Activated CD8-positive, alpha-beta T cell treated with anti-CD3 and anti-CD28 coated beads, Interleukin-2, amount 10 ng/mL, durations not matched to agents 7 days and 5 days (primary cell): Measurements from ENCODE around the gene BMP6. TPM values are rescaled to one million over a fixed set of nuclear protein-coding genes. Genes with fewer than 3 reads are reported as not detected.

Experiments used
- ATAC-seq: fragments of 150-1000 bp; cut with Tn5 transposase; one replicate; pipeline ENCODE4 v1.10.0; 2021; ENCODE audit warnings: moderate library complexity
- CTCF ChIA-PET: fragments of 350-600 bp; sonication (Branson Sonifier 250); formaldehyde crosslinking; loops from one replicate; lab custom pipeline; 2021; ENCODE audit warnings: antibody characterized with exemption; lab: Charles Lee
- POLR2A ChIA-PET: fragments of 350-600 bp; sonication (Branson Sonifier 250); formaldehyde crosslinking; loops from one replicate; lab custom pipeline; 2021; ENCODE audit warnings: antibody characterized with exemption; lab: Charles Lee
- DNase-seq: peaks from one replicate; pipeline ENCODE4 v3.0.0-alpha.2; 2020
- H3K27ac Mint-ChIP-seq: one replicate; pipeline ENCODE4 v1.8.0; 2021; ENCODE audit warnings: mild to moderate bottlenecking, mixed read lengths
- H3K27me3 Mint-ChIP-seq: one replicate; pipeline ENCODE4 v1.8.0; 2021; ENCODE audit warnings: low read depth, mixed read lengths
- H3K36me3 Mint-ChIP-seq: one replicate; pipeline ENCODE4 v1.8.0; 2021; ENCODE audit warnings: low read depth, mixed read lengths
- H3K4me1 Mint-ChIP-seq: one replicate; pipeline ENCODE4 v1.8.0; 2021; ENCODE audit warnings: low read depth, mixed read lengths
- H3K4me3 Mint-ChIP-seq: one replicate; pipeline ENCODE4 v1.8.0; 2021; ENCODE audit warnings: mild to moderate bottlenecking, mixed read lengths
- H3K9me3 Mint-ChIP-seq: one replicate; pipeline ENCODE4 v1.8.0; 2022; ENCODE audit warnings: mixed read lengths; ENCODE audit not compliant: insufficient read depth
- total RNA-seq, 2 experiments: library from RNA; stranded (reverse); gene quantifications; one replicate each; pipeline ENCODE4 v1.2.3, GENCODE V29; 2021

The BMP6 gene
- total RNA-seq: not detected

DNA sequence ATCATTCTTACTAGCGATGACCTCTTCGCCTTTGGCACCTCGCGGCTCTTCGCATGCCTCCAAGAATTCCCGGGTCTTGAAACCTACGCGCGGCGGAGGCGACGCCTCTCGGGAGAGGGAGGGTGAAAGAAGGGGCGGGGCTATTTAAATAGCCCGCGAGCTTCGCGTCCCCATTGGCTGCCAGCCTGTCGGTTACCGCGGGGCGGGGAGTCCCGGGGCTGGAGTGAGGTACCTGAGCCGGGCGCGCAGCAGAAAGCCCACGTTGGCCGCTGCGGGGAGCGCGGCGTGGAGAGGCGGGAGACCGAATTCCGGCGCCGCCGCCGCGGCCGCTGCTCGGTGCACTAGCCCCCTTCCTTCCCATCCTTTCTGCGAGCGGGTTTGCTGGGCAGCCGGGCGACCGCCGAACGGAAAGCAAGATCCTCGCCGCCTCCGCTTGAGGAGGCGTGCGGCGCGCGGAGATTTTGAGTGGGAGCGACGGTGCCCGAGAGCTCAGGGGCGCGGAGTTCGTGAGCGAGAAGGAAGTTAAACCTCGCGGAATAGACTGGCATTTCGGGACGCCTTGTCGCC is at the start of gene BMP6:
TSS of gene BMP6 (plus strand) at position 251 of the 567 bp plus-strand sequence. CDS start 857 bp downstream, outside the sequence.
- DNase-seq (peak; percentile 76), ATAC-seq (peak; percentile 85)
- peaks cover 17% of the 10 kb centered on the region for H3K4me1 Mint-ChIP-seq
- CTCF ChIA-PET: interaction anchor here (0.5 to 6.4 kb wide), 3 partner anchors 28 to 332 kb away, joined by 3 to 63 read pairs (median 22); no protein-coding TSS in a partner anchor
- no peak within 1 kb of the TSS for H3K27ac Mint-ChIP-seq
- no peaks in the 10 kb centered on the region for H3K9me3 Mint-ChIP-seq
- H3K36me3 Mint-ChIP-seq: no peaks in the 10 kb centered on the region
- peak within 1 kb of the TSS; percentile 69 for H3K4me3 Mint-ChIP-seq
- POLR2A ChIA-PET: interaction anchor here (0.7 to 1.6 kb wide), 2 partner anchors 18 to 376 kb away, joined by 3 read pairs; partner anchors contain the start of gene EEF1E1
- peaks cover 68% of the 10 kb centered on the region for H3K27me3 Mint-ChIP-seq

GRCh38 chr6:7677229-7677628 is 48.7 kb upstream of the BMP6 start:
- peaks cover 5% of the 10 kb centered on the region for H3K27me3 Mint-ChIP-seq
- ChIA-PET CTCF (no interaction called here), POLR2A (no interaction called here)
- DNase-seq (no peak), ATAC-seq (no peak)
- no peak overlapping the region for H3K4me3 Mint-ChIP-seq
- H3K4me1 Mint-ChIP-seq: no peaks in the 10 kb centered on the region
- no peaks in the 10 kb centered on the region for H3K9me3 Mint-ChIP-seq
- H3K27ac Mint-ChIP-seq: no peak overlapping the region
- H3K36me3 Mint-ChIP-seq: no peaks in the 10 kb centered on the region

- ATAC-seq (no peak), DNase-seq (no peak)
- H3K4me1 Mint-ChIP-seq: no peaks in the 10 kb centered on the region
- no peak overlapping the region for H3K27ac Mint-ChIP-seq
- no peaks in the 10 kb centered on the region for H3K9me3 Mint-ChIP-seq
- no peaks in the 10 kb centered on the region for H3K36me3 Mint-ChIP-seq
- H3K27me3 Mint-ChIP-seq: peaks cover 9% of the 10 kb centered on the region
- no peak overlapping the region for H3K4me3 Mint-ChIP-seq
- ChIA-PET CTCF (no interaction called here), POLR2A (no interaction called here)
Observed at GRCh38 chr6:7680393-7681075, 45.4 kb upstream of the BMP6 start.

GRCh38 chr6:7681449-7681848 is 44.5 kb upstream of the BMP6 start:
- H3K27ac Mint-ChIP-seq: no peak overlapping the region
- CTCF ChIA-PET: no interaction called here

GRCh38 chr6:7684076-7684475 is 41.8 kb upstream of the BMP6 start:
- Mint-ChIP-seq H3K4me1 (no peaks in the 10 kb centered on the region), H3K27ac (no peak overlapping the region), H3K9me3 (no peaks in the 10 kb centered on the region), H3K4me3 (no peak overlapping the region), H3K27me3 (peaks cover 16% of the 10 kb centered on the region), H3K36me3 (no peaks in the 10 kb centered on the region)
- no peak for ATAC-seq
- DNase-seq: no peak
- CTCF ChIA-PET: no interaction called here
- POLR2A ChIA-PET: no interaction called here

More at GRCh38 chr6:7681449-7681848, 44.5 kb upstream of the BMP6 start:
- DNase-seq (no peak), ATAC-seq (no peak)
- Mint-ChIP-seq H3K4me1 (no peaks in the 10 kb centered on the region), H3K4me3 (no peak overlapping the region), H3K36me3 (no peaks in the 10 kb centered on the region), H3K9me3 (no peaks in the 10 kb centered on the region), H3K27me3 (peaks cover 9% of the 10 kb centered on the region)
- POLR2A ChIA-PET: no interaction called here

DNA sequence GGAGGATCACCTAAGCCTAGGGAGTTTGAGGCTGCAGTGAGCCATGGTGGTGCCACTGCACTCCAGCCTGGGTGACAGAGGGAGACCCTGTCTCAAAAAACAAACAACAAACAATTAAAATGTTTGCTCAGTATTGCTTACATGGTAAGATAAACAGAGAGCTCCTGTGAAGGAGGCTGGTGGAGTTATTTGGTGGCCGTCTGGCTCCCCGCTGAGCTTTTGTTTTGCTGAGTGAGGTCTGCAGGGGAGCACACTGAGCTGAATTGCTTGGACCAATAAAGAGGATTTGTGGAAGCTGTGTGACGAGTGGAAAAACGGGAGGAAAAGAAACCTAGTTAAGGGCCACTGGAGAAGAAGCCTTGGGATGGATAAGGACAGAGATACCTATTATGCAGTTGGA is 41.1 kb upstream of the BMP6 start:
- Mint-ChIP-seq H3K36me3 (no peaks in the 10 kb centered on the region), H3K4me1 (no peaks in the 10 kb centered on the region), H3K27me3 (peaks cover 20% of the 10 kb centered on the region), H3K9me3 (no peaks in the 10 kb centered on the region), H3K4me3 (no peak overlapping the region), H3K27ac (no peak overlapping the region)
- CTCF ChIA-PET: no interaction called here
- ATAC-seq (no peak), DNase-seq (no peak)
- POLR2A ChIA-PET: no interaction called here

DNA sequence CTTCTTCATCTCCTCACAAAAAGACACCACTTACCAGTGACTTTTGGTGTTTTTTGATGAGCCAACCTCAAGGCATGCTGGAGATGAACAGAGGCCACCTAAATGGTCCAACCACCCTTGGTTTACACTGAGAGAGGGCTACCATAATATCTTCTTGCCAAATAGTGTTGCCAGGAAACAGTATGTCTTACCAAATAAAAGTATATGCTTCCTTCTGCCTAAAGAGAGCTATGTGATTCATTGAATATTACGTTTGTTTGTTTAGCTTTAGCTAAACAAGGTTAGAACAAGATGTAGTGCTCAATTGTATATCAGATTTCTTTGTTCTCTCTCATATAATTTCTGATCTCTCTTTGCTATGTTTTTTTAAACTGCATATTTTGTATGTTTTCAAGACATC is 40.6 kb upstream of the BMP6 start:
- H3K9me3 Mint-ChIP-seq: no peaks in the 10 kb centered on the region

GRCh38 chr6:7687145-7688111 is 38.5 kb upstream of the BMP6 start:
- DNase-seq (no peak), ATAC-seq (no peak)
- ChIA-PET CTCF (no interaction called here), POLR2A (no interaction called here)
- H3K9me3 Mint-ChIP-seq: no peaks in the 10 kb centered on the region
- peaks cover 22% of the 10 kb centered on the region for H3K27me3 Mint-ChIP-seq
- H3K4me1 Mint-ChIP-seq: no peaks in the 10 kb centered on the region
- no peaks in the 10 kb centered on the region for H3K36me3 Mint-ChIP-seq
- H3K4me3 Mint-ChIP-seq: no peak overlapping the region
- H3K27ac Mint-ChIP-seq: no peak overlapping the region

More for the DNA sequence above, 40.6 kb upstream of the BMP6 start:
- no peaks in the 10 kb centered on the region for H3K4me1 Mint-ChIP-seq
- no peaks in the 10 kb centered on the region for H3K36me3 Mint-ChIP-seq
- no peak overlapping the region for H3K27ac Mint-ChIP-seq
- ChIA-PET POLR2A (no interaction called here), CTCF (no interaction called here)
- H3K4me3 Mint-ChIP-seq: no peak overlapping the region
- DNase-seq: no peak
- H3K27me3 Mint-ChIP-seq: peaks cover 20% of the 10 kb centered on the region
- no peak for ATAC-seq

GRCh38 chr6:7691021-7691420 is 34.9 kb upstream of the BMP6 start:
- H3K27me3 Mint-ChIP-seq: peaks cover 15% of the 10 kb centered on the region

DNA sequence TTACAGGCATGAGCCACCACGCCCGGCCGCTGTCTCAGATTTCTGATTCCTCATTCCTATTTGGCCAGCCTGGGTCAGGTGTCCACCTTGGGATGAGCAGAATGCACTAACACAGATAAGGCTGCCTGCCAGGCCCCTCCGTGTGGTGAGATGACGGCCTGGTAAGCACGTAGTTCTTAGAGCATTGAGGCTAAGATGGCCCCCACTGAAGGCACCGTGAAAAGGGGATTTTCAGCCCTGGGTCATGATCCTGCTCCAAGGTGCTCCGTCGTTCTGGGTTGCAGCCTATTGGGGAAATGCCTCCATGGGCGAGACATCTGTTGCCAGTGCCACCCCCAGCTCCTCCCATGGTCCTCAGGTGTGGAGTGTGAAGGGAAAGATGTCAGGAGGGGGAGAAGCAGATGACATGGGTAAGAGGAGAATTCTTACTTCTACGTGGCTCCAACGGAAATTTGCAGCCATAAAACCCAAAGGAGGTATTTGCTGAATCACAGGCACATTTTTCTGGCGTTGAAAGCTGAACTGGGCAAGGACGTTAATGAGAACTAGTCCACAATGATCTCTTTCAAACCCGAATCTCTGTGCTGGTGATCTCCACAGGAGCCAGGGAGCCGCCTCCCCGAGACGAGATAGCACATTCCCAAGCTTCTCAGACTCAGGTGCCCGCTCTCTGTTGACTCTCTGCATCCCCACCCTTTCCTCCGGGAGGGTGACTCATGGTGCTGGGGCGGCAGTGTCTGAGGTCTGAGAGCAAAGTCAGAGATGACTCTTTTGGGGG is 34.0 kb upstream of the BMP6 start:
- no peaks in the 10 kb centered on the region for H3K9me3 Mint-ChIP-seq
- ChIA-PET POLR2A (no interaction called here), CTCF (no interaction called here)
- ATAC-seq (no peak), DNase-seq (no peak)
- H3K27me3 Mint-ChIP-seq: peaks cover 15% of the 10 kb centered on the region
- H3K4me1 Mint-ChIP-seq: no peaks in the 10 kb centered on the region
- H3K27ac Mint-ChIP-seq: no peak overlapping the region
- no peaks in the 10 kb centered on the region for H3K36me3 Mint-ChIP-seq
- H3K4me3 Mint-ChIP-seq: no peak overlapping the region

More at GRCh38 chr6:7691021-7691420, 34.9 kb upstream of the BMP6 start:
- H3K4me3 Mint-ChIP-seq: no peak overlapping the region
- ChIA-PET POLR2A (no interaction called here), CTCF (no interaction called here)
- ATAC-seq (no peak), DNase-seq (no peak)
- no peaks in the 10 kb centered on the region for H3K36me3 Mint-ChIP-seq
- no peaks in the 10 kb centered on the region for H3K4me1 Mint-ChIP-seq
- no peaks in the 10 kb centered on the region for H3K9me3 Mint-ChIP-seq
- H3K27ac Mint-ChIP-seq: no peak overlapping the region

- no peaks in the 10 kb centered on the region for H3K4me1 Mint-ChIP-seq
Observed at GRCh38 chr6:7692453-7692784, 33.5 kb upstream of the BMP6 start.

More at GRCh38 chr6:7692453-7692784, 33.5 kb upstream of the BMP6 start:
- ChIA-PET CTCF (no interaction called here), POLR2A (no interaction called here)
- Mint-ChIP-seq H3K4me3 (no peak overlapping the region), H3K36me3 (no peaks in the 10 kb centered on the region), H3K27ac (no peak overlapping the region), H3K9me3 (no peaks in the 10 kb centered on the region), H3K27me3 (peaks cover 15% of the 10 kb centered on the region)
- ATAC-seq (no peak), DNase-seq (no peak)
